Renal cortex interstitium (tissue), 11 donors: ENCODE results near the gene NDUFA6. TPM values are rescaled to one million over a fixed set of nuclear protein-coding genes. Genes with fewer than 3 reads are reported as not detected.

Experiments
- DNase-seq, 11 donors: peaks; one replicate each; pipeline ENCODE4 v3.0.0-alpha.2; 2013; ENCODE audit warnings: low read depth in 9 of 11, low spot score in 4 of 11; ENCODE audit errors: extremely low read depth in 1 of 11
- polyA plus RNA-seq, 3 donors: library from polyadenylated mRNA; unstranded; fragments of 120-200 nt; gene quantifications; one replicate each; pipeline ENCODE4 v1.2.1, GENCODE V29; 2013; ENCODE audit not compliant: insufficient read length in 3 of 3

NDUFA6 gene
- polyA plus RNA-seq, 3 donors, result 95.0 to 116 (median 115) TPM

GRCh38 chr22:42066126-42066761 is 24.3 kb downstream of the NDUFA6 start:
- DNase-seq, result no peak

DNA sequence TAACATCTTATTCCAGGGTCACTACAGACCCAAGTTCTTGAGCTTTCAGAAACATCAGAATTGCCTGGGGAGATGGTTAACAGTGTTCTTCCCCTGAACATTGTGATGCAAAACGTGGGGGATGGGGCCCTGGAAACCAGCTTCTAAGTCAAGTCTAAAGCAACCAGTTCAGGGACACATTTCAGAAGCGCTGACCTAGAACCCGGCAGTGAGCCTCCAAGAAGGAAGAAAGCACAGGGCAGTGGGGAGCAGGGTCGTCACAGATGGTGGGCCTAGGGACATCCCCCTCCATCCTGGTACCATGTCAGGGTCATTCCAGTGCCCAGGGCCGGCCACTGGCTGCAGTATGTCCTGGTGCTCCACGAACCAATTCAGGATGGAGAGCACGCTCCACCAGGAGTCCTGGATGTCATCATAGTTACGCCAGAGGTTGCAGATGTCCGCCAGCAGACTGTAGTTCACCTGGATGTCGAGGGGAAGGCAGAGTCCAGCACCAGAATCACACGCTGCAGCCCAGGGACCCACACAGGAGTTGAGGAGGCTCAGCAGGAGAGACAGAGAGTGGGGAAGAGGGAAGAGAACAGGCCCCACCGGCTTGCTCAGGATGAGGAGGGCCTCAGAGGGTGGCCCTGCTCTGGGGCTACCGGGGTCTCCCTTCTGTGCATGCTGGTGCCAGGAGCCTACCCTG is 25.0 kb downstream of the NDUFA6 start:
- no peak for DNase-seq

DNA sequence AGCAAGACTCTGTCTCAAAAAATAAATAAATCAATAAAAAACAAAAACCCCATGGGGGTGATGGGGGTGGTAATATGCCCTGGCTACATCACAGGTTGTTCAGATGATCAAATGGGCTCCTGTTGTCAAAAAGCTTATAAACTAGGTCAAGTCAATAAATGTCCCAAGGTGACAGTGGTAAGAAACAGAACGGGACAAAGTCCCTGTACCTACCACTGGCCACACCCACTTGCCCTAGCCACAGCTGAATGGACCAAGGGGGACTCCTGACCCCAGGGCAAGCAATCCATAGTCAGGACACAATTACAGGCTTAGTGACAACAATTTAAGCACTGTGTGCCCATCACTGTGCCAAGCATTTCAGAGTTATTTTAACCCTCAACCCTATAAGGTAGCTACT is 25.9 kb downstream of the NDUFA6 start:
- DNase-seq, result no peak

DNA sequence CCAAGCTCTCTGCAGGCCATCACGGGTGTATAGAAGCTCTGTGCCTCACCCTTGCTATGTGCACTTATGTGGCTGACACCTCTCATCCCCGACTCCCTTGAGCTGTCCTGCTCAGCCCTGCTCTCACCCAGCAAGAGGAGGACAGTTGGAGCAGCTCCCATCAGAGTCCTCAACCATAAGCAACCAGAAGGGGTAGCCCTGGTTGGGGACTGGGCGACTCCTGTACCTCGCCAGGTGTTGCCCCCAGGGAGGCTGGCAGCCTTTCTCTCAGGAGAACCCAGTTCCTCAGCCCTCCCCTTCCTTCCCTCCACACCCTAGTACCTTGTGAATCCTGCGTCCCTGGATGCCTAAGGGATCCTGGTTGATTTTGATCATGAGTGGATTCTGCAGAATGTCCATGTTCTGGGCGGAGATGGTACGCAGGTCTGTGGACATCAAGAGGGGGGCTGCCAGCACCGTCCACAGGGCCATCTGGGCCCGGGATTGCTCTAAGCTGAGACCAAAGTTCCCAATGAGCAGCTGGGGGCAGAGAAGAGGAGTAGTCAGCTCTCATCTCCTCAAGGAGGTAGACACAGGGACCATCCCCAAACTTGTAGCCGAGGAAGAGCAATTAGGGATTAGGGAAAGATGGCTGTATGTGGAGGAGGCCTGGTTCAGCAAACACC is 27.9 kb downstream of the NDUFA6 start:
- DNase-seq, result no peak

DNA sequence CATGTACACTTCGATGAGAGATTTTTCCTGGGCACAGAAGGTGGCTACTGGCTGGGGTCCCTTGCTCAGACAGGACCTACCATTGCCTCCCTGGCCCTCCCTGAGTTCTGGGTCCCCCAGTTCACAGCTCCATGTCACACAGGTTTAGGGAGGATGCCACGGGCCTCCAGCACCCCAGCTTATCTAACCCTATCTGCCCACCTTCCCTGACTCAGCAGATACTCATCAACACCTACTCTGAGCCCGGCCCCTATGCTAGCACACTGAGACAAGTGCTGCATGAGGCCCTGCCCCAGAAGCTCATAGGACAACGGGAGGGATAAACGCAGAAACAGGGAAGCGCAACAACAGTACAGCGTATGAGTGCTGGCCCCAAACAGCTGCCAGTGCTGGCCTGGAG is 29.5 kb downstream of the NDUFA6 start:
- DNase-seq, result no peak

- no peak for DNase-seq
Measured at GRCh38 chr22:42060489-42060888, 30.1 kb downstream of the NDUFA6 start.

DNA sequence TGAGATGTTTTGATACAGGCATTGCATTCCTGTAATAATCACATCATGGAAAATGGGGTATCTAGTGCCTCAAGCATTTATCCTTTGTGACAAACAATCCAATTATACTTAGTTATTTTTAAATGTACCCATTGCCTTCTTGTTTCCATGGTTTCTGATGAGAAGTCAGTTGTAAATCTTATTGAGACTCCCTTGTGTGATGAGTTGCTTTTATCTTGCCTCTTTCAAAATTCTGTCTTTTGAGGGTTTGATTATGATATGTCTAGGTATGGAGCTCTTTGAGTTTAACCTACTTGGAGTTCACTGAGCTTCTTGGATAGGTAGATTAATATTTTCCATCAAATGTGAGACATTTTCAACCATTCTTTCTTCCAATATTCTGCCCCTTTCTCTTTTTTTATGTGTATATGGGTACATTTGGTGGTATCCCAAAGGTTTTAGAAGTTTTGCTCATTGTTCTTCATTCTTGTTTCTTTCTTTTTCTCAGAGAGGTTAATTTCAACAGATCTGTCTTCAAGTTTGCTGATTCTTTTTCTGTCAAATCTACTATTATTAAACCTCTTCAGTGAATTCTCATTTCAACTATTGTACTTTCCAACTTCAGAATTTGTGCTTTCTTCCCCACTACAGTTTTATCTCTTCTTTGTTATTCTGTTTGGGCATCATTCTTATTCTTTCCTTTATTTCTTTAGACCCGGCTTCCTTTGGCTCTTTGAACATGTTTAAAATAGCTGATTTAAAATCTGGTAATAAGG is 33.6 kb downstream of the NDUFA6 start:
- DNase-seq, result no peak

DNA sequence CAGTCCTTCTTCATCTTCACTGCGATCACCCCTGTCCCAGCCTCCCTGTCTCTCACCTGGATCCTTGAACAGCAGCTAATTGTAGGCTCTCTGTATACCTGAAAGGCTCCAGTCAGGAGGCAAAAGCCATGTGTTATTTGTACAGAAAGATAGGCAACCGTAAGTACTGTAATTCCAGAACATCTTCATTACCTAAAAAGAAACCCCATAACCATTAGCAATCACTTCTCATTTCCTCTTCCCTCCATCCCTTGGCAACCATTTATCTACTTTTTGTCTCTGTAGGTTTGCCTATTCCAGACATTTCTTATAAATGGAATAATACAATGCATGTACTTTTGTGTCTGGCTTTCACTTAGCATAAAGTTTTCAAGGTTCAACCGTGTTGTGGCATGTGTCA is 37.8 kb downstream of the NDUFA6 start:
- no peak for DNase-seq

- DNase-seq, result no peak
Measured at GRCh38 chr22:42050641-42051180, 39.9 kb downstream of the NDUFA6 start.

- no peak for DNase-seq
Measured at GRCh38 chr22:42041784-42042183, 48.8 kb downstream of the NDUFA6 start.

DNA sequence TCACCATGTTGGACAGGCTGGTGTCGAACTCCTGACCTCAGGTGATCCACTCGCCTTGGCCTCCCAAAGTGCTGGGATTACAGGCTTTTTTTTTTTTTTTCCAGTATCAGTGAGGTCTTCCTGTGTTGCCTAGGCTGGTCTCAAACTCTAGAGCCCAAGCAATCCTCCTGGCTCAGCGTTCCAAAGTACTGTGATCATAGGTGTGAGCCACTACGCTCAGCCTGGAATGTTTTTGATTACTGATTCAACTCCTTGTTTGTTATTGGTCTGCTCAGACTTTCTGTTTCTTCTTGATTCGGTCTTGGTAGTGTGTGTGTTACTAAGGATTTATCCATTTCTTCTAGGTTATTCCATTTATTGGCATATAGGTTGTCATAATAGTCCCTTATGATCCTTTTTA is 51.3 kb downstream of the NDUFA6 start:
- no peak for DNase-seq

Other genes with a start within 250 kb of the NDUFA6 start
- 1 to 10 TPM in 2 of 3 donors, under 1 TPM in 1; 0.36 to 1.3 (median 1.0) TPM for gene SHISA8, start 175.7 kb downstream of the NDUFA6 start, polyA plus RNA-seq
- gene TNFRSF13C, start 164.0 kb downstream of the NDUFA6 start, polyA plus RNA-seq, result 1 to 10 TPM; 1.8 to 3.4 (median 1.8) TPM
- gene CENPM, start 143.6 kb downstream of the NDUFA6 start, polyA plus RNA-seq, result 10 to 100 TPM; 10.9 to 17.7 (median 13.7) TPM
- 1 to 10 TPM; 5.9 to 9.2 (median 8.7) TPM for gene SEPTIN3, start 121.3 kb downstream of the NDUFA6 start, polyA plus RNA-seq
- 1 to 10 TPM; 3.3 to 7.4 (median 4.1) TPM for gene WBP2NL, start 92.0 kb downstream of the NDUFA6 start, polyA plus RNA-seq
- 10 to 100 TPM; 20.6 to 28.3 (median 26.3) TPM for gene NAGA, start 20.0 kb downstream of the NDUFA6 start, polyA plus RNA-seq
- 10 to 100 TPM in 1 of 3 donors, 1 to 10 TPM in 2; 9.3 to 13.6 (median 9.5) TPM for gene PHETA2, start 16.5 kb downstream of the NDUFA6 start, polyA plus RNA-seq
- 100 to 1,000 TPM in 1 of 3 donors, 10 to 100 TPM in 2; 82.6 to 114 (median 98.9) TPM for gene SMDT1, start 11.1 kb downstream of the NDUFA6 start, polyA plus RNA-seq
- 10 to 100 TPM in 1 of 3 donors, 1 to 10 TPM in 2; 4.6 to 15.8 (median 5.0) TPM for gene CYP2D6, start 40.0 kb upstream of the NDUFA6 start, polyA plus RNA-seq
- 10 to 100 TPM; 26.6 to 30.6 (median 28.7) TPM for gene TCF20, start 179.9 kb upstream of the NDUFA6 start, polyA plus RNA-seq